Measurements from ENCODE around the gene FRMPD2.

FRMPD2 gene

DNA sequence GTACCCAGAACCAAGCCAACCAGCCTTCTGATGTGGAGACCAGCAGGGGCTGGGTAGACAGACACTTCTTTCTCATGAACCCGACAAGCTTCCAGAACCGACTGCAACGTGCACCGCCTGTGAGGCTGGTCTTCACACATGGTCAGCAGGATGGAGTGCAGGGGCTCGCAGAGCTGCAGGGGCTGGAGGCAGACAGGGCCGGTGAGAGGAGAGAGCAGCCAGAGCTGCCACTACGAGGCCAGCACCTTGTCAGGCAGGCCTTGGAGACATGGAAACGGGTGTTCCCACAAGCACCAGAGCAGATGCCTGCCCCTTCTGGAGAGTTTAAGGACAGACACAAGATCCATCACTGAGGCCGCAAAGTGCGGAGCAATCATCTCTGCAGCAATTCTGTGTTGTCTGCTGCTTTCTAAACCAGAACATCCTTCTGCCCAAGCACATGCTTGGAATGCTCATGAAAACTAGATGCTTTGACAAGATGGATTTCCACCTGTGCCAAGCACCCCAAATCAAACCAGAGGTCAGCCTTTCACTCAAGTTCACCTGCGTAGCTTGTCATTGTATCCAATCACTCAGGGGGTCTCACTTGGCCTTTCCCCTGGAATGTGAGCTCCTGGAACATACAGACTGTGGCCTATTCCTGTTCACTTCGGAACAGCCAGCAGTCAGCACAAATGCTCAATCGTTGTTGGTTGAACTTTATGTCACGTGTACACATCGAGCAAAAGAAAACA, 32.2 kb downstream of the FRMPD2 start:
- TF ChIP-seq, protein P1, sequence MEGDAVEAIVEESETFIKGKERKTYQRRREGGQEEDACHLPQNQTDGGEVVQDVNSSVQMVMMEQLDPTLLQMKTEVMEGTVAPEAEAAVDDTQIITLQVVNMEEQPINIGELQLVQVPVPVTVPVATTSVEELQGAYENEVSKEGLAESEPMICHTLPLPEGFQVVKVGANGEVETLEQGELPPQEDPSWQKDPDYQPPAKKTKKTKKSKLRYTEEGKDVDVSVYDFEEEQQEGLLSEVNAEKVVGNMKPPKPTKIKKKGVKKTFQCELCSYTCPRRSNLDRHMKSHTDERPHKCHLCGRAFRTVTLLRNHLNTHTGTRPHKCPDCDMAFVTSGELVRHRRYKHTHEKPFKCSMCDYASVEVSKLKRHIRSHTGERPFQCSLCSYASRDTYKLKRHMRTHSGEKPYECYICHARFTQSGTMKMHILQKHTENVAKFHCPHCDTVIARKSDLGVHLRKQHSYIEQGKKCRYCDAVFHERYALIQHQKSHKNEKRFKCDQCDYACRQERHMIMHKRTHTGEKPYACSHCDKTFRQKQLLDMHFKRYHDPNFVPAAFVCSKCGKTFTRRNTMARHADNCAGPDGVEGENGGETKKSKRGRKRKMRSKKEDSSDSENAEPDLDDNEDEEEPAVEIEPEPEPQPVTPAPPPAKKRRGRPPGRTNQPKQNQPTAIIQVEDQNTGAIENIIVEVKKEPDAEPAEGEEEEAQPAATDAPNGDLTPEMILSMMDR (IDR thresholded peaks at IDR 0.05; ENCODE audit: low read depth, low read length): no peak
- DNase-seq (ENCODE audit: low read depth in 2 of 2): no peak
- H3K4me3 ChIP-seq (replicated peaks in 1 of 2; ENCODE audit: low read depth in 2 of 2, low read length in 2 of 2): no peak overlapping the region

DNA sequence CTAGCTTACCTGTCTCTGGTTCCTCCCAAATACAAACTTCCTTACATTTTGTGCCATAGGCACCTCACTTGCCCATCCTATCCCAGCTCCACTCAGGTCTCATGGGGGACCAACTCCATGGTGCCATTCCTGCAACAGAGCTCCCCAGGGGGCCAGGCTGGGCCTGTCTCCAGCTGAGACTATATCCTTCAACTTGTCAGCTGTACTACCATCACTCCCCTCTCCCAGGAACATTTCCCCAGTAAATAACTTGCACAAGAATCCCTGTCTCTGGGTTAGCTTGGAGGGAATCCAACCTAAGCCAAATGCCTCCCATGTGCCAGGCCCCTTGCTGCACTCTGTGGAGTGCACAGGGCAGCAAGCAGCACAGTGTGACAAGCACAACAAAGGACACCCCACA, 33.2 kb downstream of the FRMPD2 start:
- no peak for DNase-seq (ENCODE audit: low read depth in 2 of 2)
- TF ChIP-seq, protein P1 (IDR thresholded peaks at IDR 0.05; ENCODE audit: low read depth, low read length): no peak
- no peak overlapping the region for H3K4me3 ChIP-seq (replicated peaks in 1 of 2; ENCODE audit: low read depth in 2 of 2, low read length in 2 of 2)

DNA sequence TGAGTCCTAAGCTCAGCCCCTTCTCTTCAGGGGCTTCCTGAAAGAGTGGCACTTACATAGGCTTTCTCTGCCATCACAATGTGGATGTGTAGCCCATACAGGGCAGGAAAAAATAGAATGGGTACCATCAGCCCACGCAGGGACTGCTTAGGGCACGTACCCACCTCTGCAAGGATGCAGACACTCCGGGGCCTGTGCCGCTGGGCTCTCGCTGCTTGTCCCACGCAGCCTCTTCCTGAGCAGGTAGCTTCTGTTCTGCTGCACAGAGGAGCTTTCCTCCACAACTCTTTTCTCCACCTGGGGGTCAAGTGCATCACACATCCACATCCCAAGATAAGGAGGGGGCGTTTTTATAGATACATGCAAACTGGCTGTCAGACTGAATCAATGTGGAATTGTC, 34.3 kb downstream of the FRMPD2 start:
- TF ChIP-seq, protein P1 (IDR thresholded peaks at IDR 0.05; ENCODE audit: low read depth, low read length): no peak
- no peak overlapping the region for H3K4me3 ChIP-seq (replicated peaks in 1 of 2; ENCODE audit: low read depth in 2 of 2, low read length in 2 of 2)
- no peak for DNase-seq (ENCODE audit: low read depth in 2 of 2)

DNA sequence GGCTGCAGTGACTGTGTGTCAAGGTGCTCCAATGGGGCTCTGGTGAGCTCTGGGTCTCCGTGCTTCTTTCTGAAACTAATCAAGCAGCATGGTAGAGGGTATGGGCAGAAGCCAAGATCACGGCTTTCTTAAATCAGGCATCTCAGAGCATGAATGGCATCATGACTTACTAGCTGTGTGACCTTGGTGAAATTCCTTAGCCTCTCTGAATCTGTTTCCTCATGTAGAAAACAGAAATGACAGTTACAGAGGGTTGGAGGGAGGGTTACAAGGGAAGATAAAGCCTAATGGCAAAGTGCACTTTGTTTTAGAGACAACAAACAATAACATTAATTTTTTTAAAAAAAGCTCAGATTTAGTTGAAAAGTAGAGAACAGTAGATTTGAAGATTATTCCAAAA, 34.9 kb downstream of the FRMPD2 start:
- TF ChIP-seq, protein P1 (IDR thresholded peaks at IDR 0.05; ENCODE audit: low read depth, low read length): no peak
- DNase-seq (ENCODE audit: low read depth in 2 of 2): no peak
- no peak overlapping the region for H3K4me3 ChIP-seq (replicated peaks in 1 of 2; ENCODE audit: low read depth in 2 of 2, low read length in 2 of 2)

DNA sequence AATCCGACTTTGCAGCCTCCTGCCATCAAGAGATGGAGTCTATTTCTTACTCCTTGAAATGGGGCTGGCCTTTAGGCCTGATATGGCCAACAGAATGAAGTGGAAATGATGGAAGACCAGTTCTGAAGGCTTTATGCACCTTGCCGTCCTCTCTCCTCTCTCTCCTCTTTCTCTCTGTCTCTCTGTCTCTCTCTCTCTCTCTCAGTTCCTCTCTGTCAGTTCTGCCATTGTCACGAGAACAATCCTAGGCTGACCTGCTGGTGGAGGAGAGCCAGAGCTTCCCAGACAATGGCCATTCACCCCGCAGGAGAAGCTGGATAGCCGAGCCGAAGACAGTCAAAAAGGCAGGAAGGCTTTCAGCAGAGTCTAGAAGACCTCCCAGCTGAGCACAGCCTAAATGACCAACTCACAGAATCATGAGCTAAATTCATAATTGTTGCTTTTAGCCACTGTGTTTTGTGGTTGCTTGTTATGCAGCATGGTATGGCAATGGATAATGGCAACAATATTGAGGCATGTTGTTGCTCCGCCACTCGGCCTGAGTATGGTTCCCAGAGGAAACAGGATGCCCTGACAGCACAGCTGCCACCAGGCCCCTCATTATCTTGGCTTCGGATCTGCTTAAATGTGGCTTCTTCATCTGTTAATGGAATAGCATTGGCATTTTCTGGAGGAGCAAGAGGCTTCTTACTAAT, 35.5 kb downstream of the FRMPD2 start:
- DNase-seq (ENCODE audit: low read depth in 2 of 2): no peak
- TF ChIP-seq, protein P1 (IDR thresholded peaks at IDR 0.05; ENCODE audit: low read depth, low read length): no peak
- no peak overlapping the region for H3K4me3 ChIP-seq (replicated peaks in 1 of 2; ENCODE audit: low read depth in 2 of 2, low read length in 2 of 2)

DNA sequence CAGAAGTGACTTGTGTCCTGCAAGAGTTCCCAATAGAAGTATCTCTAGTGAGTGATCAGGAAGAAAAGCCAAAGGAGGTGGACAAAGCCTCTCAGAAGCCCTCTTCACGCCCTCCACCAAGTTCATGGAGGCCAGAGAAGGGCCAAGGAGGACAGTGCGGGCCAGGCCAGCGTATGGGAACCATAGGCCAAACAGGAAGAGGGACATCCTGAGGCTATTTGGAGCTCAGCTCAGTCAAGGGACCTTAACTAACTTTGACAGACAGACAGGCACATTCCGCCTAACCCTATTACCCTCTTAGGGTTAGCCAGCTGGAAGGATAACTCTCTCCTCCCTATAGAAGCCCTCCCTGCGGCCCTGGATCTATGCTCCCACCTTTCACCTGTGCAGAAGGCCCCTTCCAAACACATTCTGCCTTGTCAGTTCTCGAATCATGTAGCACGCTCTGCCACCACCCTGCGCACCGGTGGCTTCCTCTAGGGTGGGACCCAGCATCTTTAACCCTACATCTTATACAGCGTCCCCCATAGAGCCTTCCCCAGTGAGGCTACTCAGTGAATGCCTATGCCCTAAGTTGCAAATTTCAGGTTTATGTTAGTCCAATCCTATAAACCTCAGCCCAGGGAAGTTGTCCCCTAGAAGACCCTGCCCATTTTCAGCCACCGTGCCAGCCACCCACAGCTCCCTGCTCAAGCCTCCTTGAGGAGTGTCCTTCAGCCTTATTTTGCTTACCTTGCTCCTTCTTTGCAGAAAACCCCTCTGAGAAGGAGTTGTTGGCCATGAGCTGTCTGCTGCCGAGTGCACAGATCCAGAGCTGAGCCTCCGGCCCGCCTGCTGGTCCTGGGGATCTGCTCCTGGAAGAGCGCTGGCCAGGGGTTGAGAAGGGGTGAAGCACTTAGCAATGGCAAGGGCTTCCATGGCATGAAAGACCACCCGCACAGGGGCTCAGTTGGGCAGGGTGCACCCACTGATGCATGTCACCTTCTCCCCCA, 36.9 kb downstream of the FRMPD2 start:
- no peak overlapping the region for H3K4me3 ChIP-seq (replicated peaks in 1 of 2; ENCODE audit: low read depth in 2 of 2, low read length in 2 of 2)
- TF ChIP-seq, protein P1 (IDR thresholded peaks at IDR 0.05; ENCODE audit: low read depth, low read length): no peak
- no peak for DNase-seq (ENCODE audit: low read depth in 2 of 2)
